GM03348 (cell line): Measurements from ENCODE around the gene FH.

ENCODE experiments used
- DNase-seq: peaks from one replicate; pipeline ENCODE4 v3.0.0; 2012; ENCODE audit warnings: low spot score

The FH gene

GRCh38 chr1:241521718-241522117 is 2.2 kb upstream of the FH start:
- DNase-seq, result no peak

GRCh38 chr1:241520080-241520465 is 518 bp upstream of the FH start:
- DNase-seq, result no peak

- peak; percentile 53 for DNase-seq
These were observed 863 bp downstream of the FH start for GRCh38 chr1:241518476-241519307.

- DNase-seq, result no peak
These were observed 6.2 kb downstream of the FH start for GRCh38 chr1:241513378-241513777.

GRCh38 chr1:241507189-241507863 is 12.2 kb downstream of the FH start:
- peak; percentile 20 for DNase-seq

GRCh38 chr1:241503444-241503843 is 16.1 kb downstream of the FH start:
- DNase-seq, result no peak

GRCh38 chr1:241499910-241500309 is 19.6 kb downstream of the FH start:
- DNase-seq, result peak; percentile 41

- no peak for DNase-seq
These were observed 23.8 kb downstream of the FH start for GRCh38 chr1:241495741-241496140.

- DNase-seq, result no peak
These were observed 30.8 kb downstream of the FH start for GRCh38 chr1:241488739-241489138.

- peak; percentile 7 for DNase-seq
These were observed 34.0 kb downstream of the FH start for GRCh38 chr1:241485554-241485992.

GRCh38 chr1:241485145-241485544 is 34.4 kb downstream of the FH start:
- no peak for DNase-seq

GRCh38 chr1:241482761-241483250 is 36.7 kb downstream of the FH start:
- DNase-seq, result peak; percentile 67

GRCh38 chr1:241479294-241479693 is 40.3 kb downstream of the FH start:
- DNase-seq, result no peak

- peak; percentile 13 for DNase-seq
These were observed 43.9 kb downstream of the FH start for GRCh38 chr1:241475671-241476070.

- DNase-seq, result no peak
These were observed 46.5 kb downstream of the FH start for GRCh38 chr1:241473026-241473425.

- no peak for DNase-seq
These were observed 48.5 kb downstream of the FH start for GRCh38 chr1:241470908-241471590.

- no peak for DNase-seq
These were observed 49.2 kb downstream of the FH start for GRCh38 chr1:241470361-241470760.

- no peak for DNase-seq
These were observed 53.9 kb downstream of the FH start for GRCh38 chr1:241465673-241466072.

- no peak for DNase-seq
These were observed 54.6 kb downstream of the FH start for GRCh38 chr1:241464985-241465384.

GRCh38 chr1:241462391-241462790 is 57.2 kb downstream of the FH start:
- no peak for DNase-seq

- DNase-seq, result no peak
These were observed 59.3 kb downstream of the FH start for GRCh38 chr1:241460098-241460873.
